Prostate gland (tissue), 2 donors: Measurements from ENCODE around the gene ZBED1. TPM values are rescaled to one million over a fixed set of nuclear protein-coding genes. Genes with fewer than 3 reads are reported as not detected.
"Not testable (repeated sequence)": the region's sequence is repeated elsewhere in the genome, so short reads cannot be mapped to it uniquely, and the experiment has no call there.

ENCODE experiments used
- DNase-seq: peaks from one replicate; pipeline ENCODE4 v3.0.0-alpha.2; 2019; ENCODE audit warnings: low spot score
- H3K27ac ChIP-seq, 2 donors: fragments of 200-600 bp; sonication (generic); 2 replicates each; pipeline ENCODE4 v1.5.1; 2017 to 2019
- H3K27me3 ChIP-seq: fragments of 200-600 bp; sonication (generic); replicated peaks from 2 replicates; pipeline ENCODE4 v1.5.1; 2019; ENCODE audit not compliant: insufficient read depth
- H3K36me3 ChIP-seq, 2 donors: fragments of 200-600 bp; sonication (generic); 1 replicate in 1 of 2; 2 replicates in 1 of 2; pipeline versions ENCODE4 v1.5.1 to v1.8.1; 2017 to 2019
- H3K4me1 ChIP-seq: fragments of 200-600 bp; sonication (generic); replicated peaks from 2 replicates; pipeline ENCODE4 v1.5.1; 2019
- H3K4me3 ChIP-seq, 2 donors: fragments of 200-600 bp; sonication (generic); 2 replicates each; pipeline ENCODE4 v1.5.1; 2017 to 2019
- H3K9me3 ChIP-seq: fragments of 200-600 bp; sonication (generic); 2 replicates; pipeline ENCODE4 v1.5.1; 2017
- POLR2A ChIP-seq: fragments of 450-650 bp; IDR thresholded peaks from one replicate; pipeline ENCODE4 v1.6.1; 2016; ENCODE audit warnings: antibody characterized with exemption, mild to moderate bottlenecking
- POLR2AphosphoS5 ChIP-seq: sonication (generic); formaldehyde crosslinking; IDR thresholded peaks from one replicate; pipeline ENCODE4 v1.6.1; 2017; ENCODE audit warnings: antibody characterized with exemption
- WGBS: methylation state at CpG from one replicate; pipeline ENCODE4 v1.1.5; 2018; 5-methylcytosine and 5-hydroxymethylcytosine counted together
- intact Hi-C: fragments of 100-400 bp; cut with DNase I; formaldehyde crosslinking; loops from one replicate; pipeline ENCODE4 v1.14.2; 2022
- total RNA-seq, 2 donors: library from RNA; depleted of rRNA; stranded (reverse); fragments of >200 nt; gene quantifications; one replicate each; pipeline ENCODE4 v1.1.0, GENCODE V29; 2016
- TF ChIP-seq, protein P1 (sequence below), 4 experiments: fragments of 200-600 bp in 2 of 4; fragments of 450-650 bp in 2 of 4; sonication (generic) in 2 of 4; IDR thresholded peaks; 1 replicate in 3 of 4; 2 replicates in 1 of 4; pipeline ENCODE4 v1.5.1; 2016 to 2019; ENCODE audit warnings: antibody characterized with exemption in 4 of 4, mild to moderate bottlenecking in 2 of 4, moderate library complexity in 2 of 4

The ZBED1 gene
- total RNA-seq, 2 donors from 2014 or later, result 52.6 to 92.1 TPM

DNA sequence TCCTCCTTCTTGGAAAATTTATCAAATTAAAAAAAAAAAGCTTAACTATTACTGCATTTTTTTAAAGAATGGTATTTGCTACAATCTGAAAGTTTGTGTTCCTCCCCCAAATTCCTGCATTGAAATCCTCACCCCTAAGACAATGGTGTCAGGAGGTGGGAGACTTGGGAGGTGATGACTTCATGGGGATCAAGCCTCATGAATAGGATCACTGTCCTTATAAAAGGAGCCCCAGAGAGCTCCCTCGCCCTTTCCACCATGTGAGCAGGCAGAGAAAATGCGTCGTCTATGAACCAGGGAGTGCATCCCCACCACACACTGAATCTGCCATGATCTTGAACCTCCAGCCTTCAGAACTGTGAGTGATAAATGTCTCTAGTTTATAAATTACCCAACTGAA lies 38.0 kb downstream of the ZBED1 start:
- H3K4me3 ChIP-seq, result no peak overlapping the region
- WGBS, result 94% methylated on average over 3 of the region's 3 CpGs
- intact Hi-C loops, result no loop called here
- no peaks in the 10 kb centered on the region for H3K4me1 ChIP-seq
- no peaks in the 10 kb centered on the region for H3K27me3 ChIP-seq
- TF ChIP-seq, protein P1, sequence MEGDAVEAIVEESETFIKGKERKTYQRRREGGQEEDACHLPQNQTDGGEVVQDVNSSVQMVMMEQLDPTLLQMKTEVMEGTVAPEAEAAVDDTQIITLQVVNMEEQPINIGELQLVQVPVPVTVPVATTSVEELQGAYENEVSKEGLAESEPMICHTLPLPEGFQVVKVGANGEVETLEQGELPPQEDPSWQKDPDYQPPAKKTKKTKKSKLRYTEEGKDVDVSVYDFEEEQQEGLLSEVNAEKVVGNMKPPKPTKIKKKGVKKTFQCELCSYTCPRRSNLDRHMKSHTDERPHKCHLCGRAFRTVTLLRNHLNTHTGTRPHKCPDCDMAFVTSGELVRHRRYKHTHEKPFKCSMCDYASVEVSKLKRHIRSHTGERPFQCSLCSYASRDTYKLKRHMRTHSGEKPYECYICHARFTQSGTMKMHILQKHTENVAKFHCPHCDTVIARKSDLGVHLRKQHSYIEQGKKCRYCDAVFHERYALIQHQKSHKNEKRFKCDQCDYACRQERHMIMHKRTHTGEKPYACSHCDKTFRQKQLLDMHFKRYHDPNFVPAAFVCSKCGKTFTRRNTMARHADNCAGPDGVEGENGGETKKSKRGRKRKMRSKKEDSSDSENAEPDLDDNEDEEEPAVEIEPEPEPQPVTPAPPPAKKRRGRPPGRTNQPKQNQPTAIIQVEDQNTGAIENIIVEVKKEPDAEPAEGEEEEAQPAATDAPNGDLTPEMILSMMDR (IDR thresholded peaks at IDR 0.05), result no peak
- TF ChIP-seq POLR2A, result no peak
- no peak for TF ChIP-seq POLR2AphosphoS5
- no peaks in the 10 kb centered on the region for H3K36me3 ChIP-seq
- DNase-seq, result no peak
- no peak overlapping the region for H3K27ac ChIP-seq
- no peaks in the 10 kb centered on the region for H3K9me3 ChIP-seq

DNA sequence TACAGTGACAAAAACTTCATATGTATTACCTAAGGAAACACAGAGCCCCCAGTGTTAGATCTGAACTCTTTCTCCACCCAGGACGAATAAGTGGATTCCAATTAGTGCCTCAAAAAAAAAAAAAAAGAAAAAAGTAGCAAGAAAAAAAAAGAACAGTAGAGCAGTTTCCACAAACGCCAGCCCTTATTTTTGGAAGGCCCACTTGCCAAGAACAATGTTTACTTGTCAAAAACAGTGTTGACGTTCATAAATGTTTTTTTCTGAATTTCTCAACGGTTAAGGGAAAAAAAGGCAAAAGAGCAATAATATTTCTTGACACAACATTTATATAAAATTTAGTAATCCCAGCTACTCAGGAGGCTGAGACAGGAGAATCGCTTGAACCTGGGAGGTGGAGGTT lies 38.7 kb downstream of the ZBED1 start:
- Histone ChIP-seq H3K4me1 (no peaks in the 10 kb centered on the region), H3K4me3 (no peak overlapping the region), H3K27me3 (no peaks in the 10 kb centered on the region), H3K9me3 (no peaks in the 10 kb centered on the region), H3K36me3 (no peaks in the 10 kb centered on the region), H3K27ac (no peak overlapping the region)
- intact Hi-C loops, result no loop called here
- TF ChIP-seq POLR2AphosphoS5, result no peak
- TF ChIP-seq, protein P1 (IDR thresholded peaks at IDR 0.05), result no peak
- TF ChIP-seq POLR2A, result no peak
- 39% methylated on average over 5 of the region's 5 CpGs for WGBS
- no peak for DNase-seq

DNA sequence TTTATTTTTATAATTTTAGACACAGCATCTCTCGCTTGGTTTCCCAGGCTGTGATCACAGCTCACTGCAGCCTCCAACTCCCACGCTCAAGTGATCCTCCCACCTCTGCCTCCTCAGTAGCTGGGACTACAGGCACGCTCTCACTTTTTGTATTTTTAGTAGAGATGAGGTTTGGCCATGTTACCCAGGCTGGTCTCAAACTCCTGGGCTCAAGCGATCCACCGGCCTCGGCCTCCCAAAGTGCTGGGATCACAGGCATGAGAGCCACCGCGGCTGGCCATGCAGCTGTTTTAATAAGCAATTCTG lies 39.1 kb downstream of the ZBED1 start:
- Histone ChIP-seq H3K4me3 (no peak overlapping the region), H3K9me3 (no peaks in the 10 kb centered on the region), H3K27me3 (no peaks in the 10 kb centered on the region), H3K4me1 (no peaks in the 10 kb centered on the region), H3K27ac (no peak overlapping the region), H3K36me3 (no peaks in the 10 kb centered on the region)
- intact Hi-C loops, result no loop called here
- TF ChIP-seq POLR2AphosphoS5 (no peak), POLR2A (no peak)
- TF ChIP-seq, protein P1 (IDR thresholded peaks at IDR 0.05), result no peak
- WGBS, result 83% methylated on average over 8 of the region's 8 CpGs
- no peak for DNase-seq

DNA sequence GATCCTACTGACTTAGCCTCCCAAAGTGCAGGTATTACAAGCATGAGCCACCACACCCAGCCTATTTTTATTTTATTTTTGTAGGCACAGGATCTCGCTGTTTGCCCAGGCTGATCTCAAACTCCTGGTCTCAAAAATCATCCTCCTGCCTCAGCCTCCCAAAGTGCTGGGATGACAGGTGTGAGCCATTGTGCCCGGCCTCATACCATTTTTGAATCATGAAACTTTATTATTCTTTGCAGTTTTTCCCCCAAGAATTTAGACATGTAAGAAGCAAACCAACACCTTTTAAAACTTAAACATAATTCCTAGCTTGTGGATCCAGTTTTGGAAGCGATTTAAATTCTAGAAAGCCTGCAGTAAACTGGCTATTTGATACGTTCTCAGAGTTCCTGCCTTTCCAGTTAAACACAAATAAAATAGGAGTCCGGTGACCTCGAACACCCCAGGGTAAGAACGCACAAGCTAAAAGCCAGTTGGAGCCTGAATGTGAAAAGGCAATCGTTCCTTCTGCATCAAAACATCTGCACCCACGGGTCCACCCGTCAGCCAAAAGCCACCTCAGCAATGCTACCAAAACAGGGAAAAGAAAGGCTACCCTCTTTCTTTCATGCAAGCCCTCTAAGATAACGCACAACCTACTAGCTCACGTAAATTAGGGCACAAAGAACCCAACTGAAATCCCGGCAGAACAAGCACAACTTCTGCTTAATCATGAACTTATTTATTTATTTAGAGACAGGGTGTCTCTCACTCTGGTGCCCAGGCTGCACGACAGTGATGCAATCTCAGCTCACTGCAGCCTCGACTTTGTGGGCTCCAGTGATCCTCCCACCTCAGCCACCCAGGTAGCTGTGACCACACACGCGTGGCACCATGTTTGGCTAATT lies 39.7 kb downstream of the ZBED1 start:
- H3K4me1 ChIP-seq, H3K4me3 ChIP-seq, intact Hi-C loops, H3K36me3 ChIP-seq, DNase-seq, H3K9me3 ChIP-seq, H3K27ac ChIP-seq, H3K27me3 ChIP-seq: not testable (repeated sequence)
- 59% methylated on average over 17 of the region's 17 CpGs for WGBS

DNA sequence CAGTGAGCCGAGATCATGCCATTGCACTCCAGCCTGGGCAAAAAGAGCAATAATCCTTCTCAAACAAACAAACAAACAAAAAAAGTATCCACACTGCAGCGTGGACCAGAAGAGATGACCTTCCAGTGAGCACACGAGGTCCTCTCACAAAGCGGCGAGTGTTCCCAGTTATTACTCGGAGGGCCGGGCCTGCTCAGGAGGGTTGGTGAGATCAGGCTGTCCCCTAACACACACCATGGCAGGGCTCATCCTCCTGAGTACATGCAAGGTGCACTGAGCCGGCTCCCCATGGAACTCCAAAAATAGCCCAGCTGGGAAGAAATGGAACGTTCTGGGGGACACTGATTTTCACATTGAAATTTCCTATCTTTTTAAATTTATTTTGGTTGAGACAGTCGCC lies 40.7 kb downstream of the ZBED1 start:
- DNase-seq, intact Hi-C loops, H3K9me3 ChIP-seq, H3K36me3 ChIP-seq, H3K4me3 ChIP-seq, H3K27ac ChIP-seq, H3K27me3 ChIP-seq, H3K4me1 ChIP-seq: not testable (repeated sequence)
- WGBS, result 87% methylated on average over 10 of the region's 10 CpGs

DNA sequence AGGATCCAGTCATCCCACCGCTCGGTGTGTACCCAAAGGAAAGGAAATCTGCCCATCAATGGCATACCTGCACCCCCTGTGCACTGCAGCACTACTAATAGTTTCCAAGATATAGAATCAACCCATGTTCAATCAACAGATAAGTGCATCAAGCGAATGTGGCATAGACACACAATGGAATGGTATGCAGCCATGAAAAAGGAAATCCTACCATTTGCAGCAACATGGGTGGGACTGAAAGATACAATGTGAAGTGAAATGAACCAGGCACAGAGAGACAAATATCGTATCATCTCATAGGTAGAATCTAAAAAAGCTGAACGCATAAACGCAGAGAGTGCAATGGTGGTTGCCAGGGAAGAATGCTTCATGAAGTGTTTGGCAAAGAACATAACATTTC lies 42.5 kb downstream of the ZBED1 start:
- Histone ChIP-seq H3K27me3 (no peaks in the 10 kb centered on the region), H3K4me3 (no peak overlapping the region), H3K36me3 (no peaks in the 10 kb centered on the region), H3K9me3 (no peaks in the 10 kb centered on the region), H3K4me1 (no peaks in the 10 kb centered on the region), H3K27ac (no peak overlapping the region)
- intact Hi-C loops, result no loop called here
- WGBS, result 93% methylated on average over 6 of the region's 6 CpGs
- TF ChIP-seq, protein P1 (IDR thresholded peaks at IDR 0.05), result no peak
- TF ChIP-seq POLR2A, result no peak
- TF ChIP-seq POLR2AphosphoS5, result no peak
- no peak for DNase-seq
